ENCODE results near the gene PACS2. TPM values are rescaled to one million over a fixed set of nuclear protein-coding genes. Genes with fewer than 3 reads are reported as not detected.

PACS2 gene
- total RNA-seq, 1 experiment from 2014 or later: 55.2 TPM

DNA sequence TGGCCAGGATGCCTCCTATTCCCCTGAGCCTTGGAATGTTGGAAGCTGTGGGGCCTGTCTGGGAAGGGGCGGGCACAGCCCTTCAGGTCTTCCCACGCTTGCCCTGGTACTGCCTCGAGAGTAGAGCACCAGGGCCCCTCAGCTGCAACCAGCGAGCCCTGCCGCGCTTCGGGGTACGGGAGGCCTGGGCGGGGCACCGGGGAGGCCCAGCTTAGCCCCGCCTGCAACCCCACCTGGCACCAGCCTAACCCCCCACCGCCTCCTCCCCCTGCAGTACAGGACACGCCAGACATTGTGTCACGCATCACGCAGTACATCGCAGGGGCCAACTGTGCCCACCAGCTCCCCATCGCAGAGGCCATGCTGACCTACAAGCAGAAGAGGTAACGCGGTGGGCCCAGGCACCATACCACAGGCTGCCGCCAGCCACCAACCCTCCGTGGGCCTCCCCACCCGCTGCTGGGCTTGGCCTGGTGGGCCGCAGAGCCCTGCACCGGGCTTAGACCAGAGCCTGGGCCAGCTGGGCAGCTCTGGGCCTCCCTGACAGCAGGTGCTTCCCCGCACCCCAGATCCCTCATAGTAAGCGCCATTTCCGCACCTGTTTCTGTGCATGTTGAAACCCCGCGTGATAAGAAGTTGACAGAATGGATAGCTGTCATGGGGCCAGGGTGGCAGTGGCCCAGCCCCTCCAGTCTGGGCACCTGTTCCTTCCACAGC is 70.2 kb downstream of the PACS2 start:
- Histone ChIP-seq H3K27ac (ENCODE audit: low read length) (no peak overlapping the region), H3K4me3 (ENCODE audit: low read depth in 2 of 2, low read length in 2 of 2) (no peak overlapping the region), H3K36me3 (ENCODE audit: control insufficient read depth, insufficient read depth, low read length) (no peaks in the 10 kb centered on the region), H3K27me3 (ENCODE audit: control insufficient read depth, insufficient read depth, low read length) (no peaks in the 10 kb centered on the region), H3K4me1 (ENCODE audit: control insufficient read depth, insufficient read depth, low read length) (no peaks in the 10 kb centered on the region), H3K9me3 (ENCODE audit: control insufficient read depth, insufficient read depth, low read depth, low read length) (no peaks in the 10 kb centered on the region)
- ATAC-seq (no peak), DNase-seq (ENCODE audit: low read depth, low spot score) (no peak)
- POLR2A ChIA-PET: no interaction called here
- intact Hi-C loops (cut with micrococcal nuclease; ENCODE audit: unreplicated experiment) (no loop called here), in situ Hi-C loops (cut with HindIII; ENCODE audit: low pct_unique_long_range_greater_than_20kb, low sequenced_read_pairs) (no loop called here)
- CTCF ChIA-PET: no interaction called here
- no peak for TF ChIP-seq TCF7L2 (IDR thresholded peaks at IDR 0.05; ENCODE audit: low read depth, low read length)
- TF ChIP-seq, protein P1, sequence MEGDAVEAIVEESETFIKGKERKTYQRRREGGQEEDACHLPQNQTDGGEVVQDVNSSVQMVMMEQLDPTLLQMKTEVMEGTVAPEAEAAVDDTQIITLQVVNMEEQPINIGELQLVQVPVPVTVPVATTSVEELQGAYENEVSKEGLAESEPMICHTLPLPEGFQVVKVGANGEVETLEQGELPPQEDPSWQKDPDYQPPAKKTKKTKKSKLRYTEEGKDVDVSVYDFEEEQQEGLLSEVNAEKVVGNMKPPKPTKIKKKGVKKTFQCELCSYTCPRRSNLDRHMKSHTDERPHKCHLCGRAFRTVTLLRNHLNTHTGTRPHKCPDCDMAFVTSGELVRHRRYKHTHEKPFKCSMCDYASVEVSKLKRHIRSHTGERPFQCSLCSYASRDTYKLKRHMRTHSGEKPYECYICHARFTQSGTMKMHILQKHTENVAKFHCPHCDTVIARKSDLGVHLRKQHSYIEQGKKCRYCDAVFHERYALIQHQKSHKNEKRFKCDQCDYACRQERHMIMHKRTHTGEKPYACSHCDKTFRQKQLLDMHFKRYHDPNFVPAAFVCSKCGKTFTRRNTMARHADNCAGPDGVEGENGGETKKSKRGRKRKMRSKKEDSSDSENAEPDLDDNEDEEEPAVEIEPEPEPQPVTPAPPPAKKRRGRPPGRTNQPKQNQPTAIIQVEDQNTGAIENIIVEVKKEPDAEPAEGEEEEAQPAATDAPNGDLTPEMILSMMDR (IDR thresholded peaks at IDR 0.05): no peak
- TF ChIP-seq SIN3A (IDR thresholded peaks at IDR 0.05; ENCODE audit: borderline replicate concordance, insufficient read depth, low read depth, low read length): no peak
- no peak for TF ChIP-seq POLR2AphosphoS5 (IDR thresholded peaks at IDR 0.05; ENCODE audit: low read depth, low read length)
- TF ChIP-seq, protein P2, sequence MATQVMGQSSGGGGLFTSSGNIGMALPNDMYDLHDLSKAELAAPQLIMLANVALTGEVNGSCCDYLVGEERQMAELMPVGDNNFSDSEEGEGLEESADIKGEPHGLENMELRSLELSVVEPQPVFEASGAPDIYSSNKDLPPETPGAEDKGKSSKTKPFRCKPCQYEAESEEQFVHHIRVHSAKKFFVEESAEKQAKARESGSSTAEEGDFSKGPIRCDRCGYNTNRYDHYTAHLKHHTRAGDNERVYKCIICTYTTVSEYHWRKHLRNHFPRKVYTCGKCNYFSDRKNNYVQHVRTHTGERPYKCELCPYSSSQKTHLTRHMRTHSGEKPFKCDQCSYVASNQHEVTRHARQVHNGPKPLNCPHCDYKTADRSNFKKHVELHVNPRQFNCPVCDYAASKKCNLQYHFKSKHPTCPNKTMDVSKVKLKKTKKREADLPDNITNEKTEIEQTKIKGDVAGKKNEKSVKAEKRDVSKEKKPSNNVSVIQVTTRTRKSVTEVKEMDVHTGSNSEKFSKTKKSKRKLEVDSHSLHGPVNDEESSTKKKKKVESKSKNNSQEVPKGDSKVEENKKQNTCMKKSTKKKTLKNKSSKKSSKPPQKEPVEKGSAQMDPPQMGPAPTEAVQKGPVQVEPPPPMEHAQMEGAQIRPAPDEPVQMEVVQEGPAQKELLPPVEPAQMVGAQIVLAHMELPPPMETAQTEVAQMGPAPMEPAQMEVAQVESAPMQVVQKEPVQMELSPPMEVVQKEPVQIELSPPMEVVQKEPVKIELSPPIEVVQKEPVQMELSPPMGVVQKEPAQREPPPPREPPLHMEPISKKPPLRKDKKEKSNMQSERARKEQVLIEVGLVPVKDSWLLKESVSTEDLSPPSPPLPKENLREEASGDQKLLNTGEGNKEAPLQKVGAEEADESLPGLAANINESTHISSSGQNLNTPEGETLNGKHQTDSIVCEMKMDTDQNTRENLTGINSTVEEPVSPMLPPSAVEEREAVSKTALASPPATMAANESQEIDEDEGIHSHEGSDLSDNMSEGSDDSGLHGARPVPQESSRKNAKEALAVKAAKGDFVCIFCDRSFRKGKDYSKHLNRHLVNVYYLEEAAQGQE (IDR thresholded peaks at IDR 0.05; ENCODE audit: insufficient read depth in 1 of 2, low read depth in 2 of 2, low read length in 1 of 2): no peak
- no TSS peak for BruUV-seq (replicated peaks)

DNA sequence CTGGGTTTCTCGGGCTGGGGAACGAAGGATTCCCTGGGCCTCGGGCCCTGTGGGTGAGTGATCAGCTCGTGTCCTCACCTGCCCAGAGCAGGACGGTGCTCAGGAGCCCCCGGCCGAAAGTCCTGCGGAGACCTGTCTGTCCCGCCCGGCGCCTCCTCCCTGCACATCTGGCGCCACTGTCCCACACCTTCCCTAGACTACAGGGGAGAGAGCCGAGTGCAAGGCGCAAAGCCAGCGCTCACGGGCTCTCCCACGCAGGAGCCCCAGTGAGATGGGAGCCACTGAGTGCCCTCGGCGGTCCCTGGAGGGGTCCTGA is 70.7 kb downstream of the PACS2 start:
- ChIA-PET CTCF (no interaction called here), POLR2A (no interaction called here)
- no TSS peak for BruUV-seq (replicated peaks)
- Histone ChIP-seq H3K36me3 (ENCODE audit: control insufficient read depth, insufficient read depth, low read length) (no peaks in the 10 kb centered on the region), H3K4me1 (ENCODE audit: control insufficient read depth, insufficient read depth, low read length) (no peaks in the 10 kb centered on the region), H3K27me3 (ENCODE audit: control insufficient read depth, insufficient read depth, low read length) (no peaks in the 10 kb centered on the region), H3K4me3 (ENCODE audit: low read depth in 2 of 2, low read length in 2 of 2) (no peak overlapping the region), H3K9me3 (ENCODE audit: control insufficient read depth, insufficient read depth, low read depth, low read length) (no peaks in the 10 kb centered on the region), H3K27ac (ENCODE audit: low read length) (no peak overlapping the region)
- ATAC-seq (no peak), DNase-seq (ENCODE audit: low read depth, low spot score) (no peak)
- TF ChIP-seq, protein P2 (IDR thresholded peaks at IDR 0.05; ENCODE audit: insufficient read depth in 1 of 2, low read depth in 2 of 2, low read length in 1 of 2): no peak
- no peak for TF ChIP-seq TCF7L2 (IDR thresholded peaks at IDR 0.05; ENCODE audit: low read depth, low read length)
- TF ChIP-seq SIN3A (IDR thresholded peaks at IDR 0.05; ENCODE audit: borderline replicate concordance, insufficient read depth, low read depth, low read length): no peak
- TF ChIP-seq, protein P1 (IDR thresholded peaks at IDR 0.05): no peak
- TF ChIP-seq POLR2AphosphoS5 (IDR thresholded peaks at IDR 0.05; ENCODE audit: low read depth, low read length): no peak
- in situ Hi-C loops (cut with HindIII; ENCODE audit: low pct_unique_long_range_greater_than_20kb, low sequenced_read_pairs) (no loop called here), intact Hi-C loops (cut with micrococcal nuclease; ENCODE audit: unreplicated experiment) (no loop called here)
